Fibroblast of skin of left biceps (primary cell): ENCODE results near the gene MICALL2.

ENCODE experiments used
- DNase-seq, 2 experiments: peaks; one replicate each; pipeline ENCODE4 v3.0.0-alpha.2; 2013; ENCODE audit warnings: low read depth in 2 of 2

The MICALL2 gene

DNA sequence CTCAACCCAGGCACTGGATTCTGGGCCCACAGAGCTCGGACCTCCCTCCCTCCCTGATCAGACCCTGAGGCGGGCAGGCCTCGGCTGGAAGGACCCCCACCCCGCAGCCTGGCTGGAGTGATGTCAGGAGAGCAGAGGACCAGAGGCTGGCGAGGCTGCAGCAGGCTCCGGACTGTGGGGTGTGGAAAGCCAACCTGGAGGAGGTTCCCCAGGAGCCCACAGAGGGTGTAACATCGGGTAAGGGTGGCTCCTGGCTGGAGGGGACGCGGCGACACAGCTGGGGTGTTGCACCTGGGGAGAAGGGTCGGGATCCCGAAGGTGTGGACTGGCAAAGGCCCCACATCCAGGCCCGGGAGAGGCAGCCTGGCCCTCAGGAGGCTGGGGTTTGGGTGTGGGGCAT lies 8.9 kb upstream of the MICALL2 start:
- no peak for DNase-seq

DNA sequence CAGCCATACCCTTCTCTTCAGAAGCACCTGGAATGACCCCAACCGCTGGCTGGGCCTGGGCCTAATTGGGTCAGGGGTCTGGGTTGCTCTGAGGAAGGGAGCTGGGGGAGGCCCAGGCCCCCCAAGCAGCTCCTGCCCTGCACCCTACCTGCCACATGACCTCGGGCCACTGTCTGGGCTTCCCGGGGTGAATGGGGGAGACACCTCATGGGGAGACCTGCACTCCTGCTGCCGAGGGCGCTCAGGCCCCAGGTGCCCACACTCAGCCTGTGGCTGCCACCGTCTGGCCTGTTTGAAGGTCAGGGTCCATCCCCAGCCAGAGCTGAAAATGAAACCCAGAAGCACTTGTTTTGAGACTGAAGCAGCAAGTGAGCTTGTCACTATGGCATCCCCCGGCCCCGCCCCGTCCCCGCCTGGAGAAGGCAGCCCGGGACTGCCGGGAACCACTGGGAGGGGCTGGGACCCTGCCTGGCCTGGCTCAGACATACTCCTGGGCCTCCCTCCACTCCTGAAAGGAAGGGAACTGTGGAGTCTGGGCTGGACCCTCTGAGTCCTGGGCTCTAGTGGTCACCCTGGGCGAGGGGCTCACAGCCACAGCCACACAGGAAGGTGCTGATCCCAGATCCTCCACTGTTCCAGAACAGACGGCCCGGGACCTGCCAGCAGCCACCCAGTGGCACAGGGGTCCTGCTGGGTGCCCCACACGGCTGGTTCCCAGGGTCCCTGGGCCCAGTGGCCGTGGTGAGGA lies 7.4 kb upstream of the MICALL2 start:
- DNase-seq = no peak

- DNase-seq = no peak
Measured at GRCh38 chr7:1464694-1465093, 5.4 kb upstream of the MICALL2 start.

DNA sequence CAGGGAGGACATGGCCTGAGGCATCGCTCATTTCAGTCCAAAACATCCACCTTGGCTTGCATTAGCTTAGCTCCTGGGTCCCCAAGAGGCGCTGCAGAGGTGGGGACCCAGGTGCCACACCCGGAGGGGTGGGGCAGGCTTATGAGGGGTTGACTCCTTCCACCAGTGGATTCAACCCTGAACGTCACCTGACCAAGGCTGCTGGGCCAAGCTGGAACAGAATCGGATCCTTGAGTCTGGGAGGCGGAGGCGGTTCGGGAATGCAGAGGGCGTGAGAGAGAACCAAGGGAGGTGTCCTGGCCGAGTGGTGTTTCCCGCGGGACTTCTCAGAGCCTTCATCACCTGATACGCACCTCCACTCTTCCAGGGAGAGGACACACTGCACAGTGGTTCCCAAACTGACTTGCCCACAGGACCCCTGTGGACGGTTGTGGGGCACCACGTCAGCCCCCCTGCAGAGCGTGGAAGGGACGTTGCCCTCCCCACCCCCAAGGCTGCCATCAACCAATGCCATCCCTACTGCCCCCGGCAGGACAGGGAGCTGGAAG lies 4.5 kb upstream of the MICALL2 start:
- no peak for DNase-seq

DNA sequence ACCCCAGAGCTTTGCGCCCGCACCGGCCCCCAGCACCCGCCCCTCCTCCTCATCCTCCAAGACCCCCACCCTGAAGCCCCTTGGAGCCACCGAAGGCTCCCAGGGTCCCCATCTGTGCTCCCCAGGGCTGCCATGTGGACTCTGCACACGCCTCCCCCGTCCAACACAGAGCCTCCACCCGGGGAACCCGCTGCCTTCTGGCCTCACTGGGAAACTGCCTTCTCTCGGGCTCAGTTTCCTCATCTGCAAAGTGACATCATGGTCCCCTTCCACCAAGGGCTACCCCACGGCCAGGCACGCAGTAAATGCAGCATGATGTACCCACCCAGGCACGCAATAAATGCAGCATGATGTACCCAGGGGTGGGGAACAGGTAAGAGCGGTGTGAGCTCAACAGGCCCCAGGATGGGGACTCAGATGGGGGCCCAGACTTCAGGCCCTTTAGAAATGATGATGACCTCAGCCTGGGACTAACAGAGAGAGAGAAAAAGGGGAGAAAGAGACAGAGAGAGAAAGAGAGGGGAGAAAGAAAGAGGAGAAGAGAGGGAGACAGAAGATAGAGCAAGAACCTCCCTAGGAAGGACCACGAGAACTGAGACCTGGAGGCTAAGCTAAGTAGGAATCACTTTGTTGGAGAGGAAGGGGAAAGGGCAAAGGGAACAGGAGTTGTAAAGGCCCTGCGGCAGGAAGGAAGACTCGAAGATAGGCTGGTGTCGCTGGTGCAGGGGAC lies 2.5 kb upstream of the MICALL2 start:
- no peak for DNase-seq

- DNase-seq = no peak
Measured at GRCh38 chr7:1460821-1461645, 1.8 kb upstream of the MICALL2 start.

GRCh38 chr7:1459920-1460820 lies 900 bp upstream of the MICALL2 start:
- no peak for DNase-seq

DNA sequence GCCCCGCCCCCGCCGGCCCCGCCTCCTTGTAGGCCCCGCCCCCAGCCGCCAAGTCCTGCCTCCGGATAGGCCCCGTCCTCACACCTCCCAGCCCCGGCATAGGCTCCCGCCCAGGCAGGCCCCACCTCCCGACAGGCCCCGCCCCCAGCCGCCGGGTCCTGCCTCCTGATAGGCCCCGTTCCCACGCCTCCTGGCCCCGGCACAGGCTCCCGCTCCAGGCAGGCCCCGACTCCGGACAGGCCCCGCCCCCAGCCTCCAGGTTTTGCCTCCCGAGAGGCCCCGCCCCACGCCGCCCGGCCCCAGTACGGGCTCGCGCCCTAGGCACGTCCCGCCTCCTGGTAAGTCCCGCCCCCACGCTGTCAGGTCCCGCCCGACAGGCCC lies 232 bp upstream of the MICALL2 start:
- DNase-seq = peak; percentile 97

DNA sequence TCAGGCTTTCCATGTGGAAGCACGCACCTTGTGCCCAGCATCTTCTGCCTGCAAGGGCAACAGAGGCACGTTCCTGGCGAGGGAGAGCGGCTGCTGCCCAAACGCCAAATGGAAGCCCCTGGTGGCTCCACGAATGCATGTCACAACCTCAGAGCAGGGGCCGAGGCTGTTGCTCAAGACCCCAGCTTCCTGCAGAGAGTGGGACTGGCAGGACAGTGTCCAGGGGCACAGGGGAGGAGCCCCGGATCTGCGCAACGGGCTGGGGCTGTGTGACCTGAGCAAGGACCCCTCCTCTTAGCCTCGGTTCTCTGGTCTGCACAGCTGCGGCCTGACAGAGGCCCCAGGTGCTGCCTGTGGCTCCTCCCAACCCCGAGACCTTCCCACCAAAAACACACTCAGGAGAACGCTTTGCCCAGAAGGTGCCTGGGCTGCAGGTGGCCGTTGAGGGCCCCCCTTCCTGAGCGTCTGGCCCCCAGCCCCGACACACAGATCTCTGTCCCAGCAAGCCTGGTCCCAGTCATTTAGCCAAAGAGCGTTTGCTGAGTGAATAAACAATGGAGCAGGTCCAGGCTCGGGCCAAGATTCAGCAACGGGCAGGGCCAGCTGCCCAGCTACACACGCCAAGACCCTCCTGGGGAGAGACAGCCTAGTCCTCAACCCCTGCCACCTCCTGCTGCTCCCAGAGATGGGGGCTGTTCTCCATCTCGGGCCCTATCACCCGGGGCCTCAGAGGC lies 1.2 kb downstream of the MICALL2 start:
- DNase-seq = no peak

DNA sequence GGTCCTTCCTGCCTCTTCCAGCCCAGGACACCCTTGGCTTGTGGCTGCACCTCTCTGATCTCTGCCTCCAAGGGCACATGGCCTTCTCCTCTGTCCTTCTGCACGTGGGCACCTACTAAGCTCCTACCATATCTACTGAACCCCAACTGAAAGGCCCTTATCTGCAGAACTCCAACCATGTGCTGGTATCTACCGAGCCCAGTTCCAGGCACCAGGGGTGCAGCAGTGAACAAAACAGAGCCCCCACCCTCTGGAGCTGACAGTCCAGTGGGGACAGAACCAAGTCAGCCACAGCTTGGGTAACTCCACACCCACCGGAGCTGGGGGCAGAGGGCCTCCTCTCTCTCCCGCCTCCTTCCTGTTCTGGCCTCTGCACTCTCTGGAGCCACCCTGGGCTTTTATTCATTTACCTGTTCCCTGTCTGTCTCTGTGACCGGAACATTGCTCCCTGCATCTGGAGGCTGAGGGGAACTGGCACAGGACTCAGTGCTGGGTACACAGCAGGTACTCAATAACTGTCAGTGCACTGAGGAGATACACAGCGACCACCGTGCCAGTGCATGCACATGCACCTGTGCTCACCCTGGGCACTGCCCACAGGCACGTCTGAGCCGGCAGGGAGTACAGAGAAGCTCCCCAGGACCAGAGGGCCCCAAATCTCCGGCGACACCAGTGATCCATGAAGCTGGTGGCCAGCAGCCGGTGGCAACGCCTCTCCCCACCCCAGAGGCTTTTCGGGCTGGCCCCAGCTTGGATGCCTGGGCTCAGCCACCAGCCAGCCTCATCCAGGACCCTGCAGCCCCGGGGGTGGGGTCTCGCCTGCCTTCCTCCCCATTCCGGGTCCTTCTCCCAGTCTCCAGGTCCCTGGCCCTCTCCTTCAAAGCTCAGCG lies 2.0 kb downstream of the MICALL2 start:
- no peak for DNase-seq

DNA sequence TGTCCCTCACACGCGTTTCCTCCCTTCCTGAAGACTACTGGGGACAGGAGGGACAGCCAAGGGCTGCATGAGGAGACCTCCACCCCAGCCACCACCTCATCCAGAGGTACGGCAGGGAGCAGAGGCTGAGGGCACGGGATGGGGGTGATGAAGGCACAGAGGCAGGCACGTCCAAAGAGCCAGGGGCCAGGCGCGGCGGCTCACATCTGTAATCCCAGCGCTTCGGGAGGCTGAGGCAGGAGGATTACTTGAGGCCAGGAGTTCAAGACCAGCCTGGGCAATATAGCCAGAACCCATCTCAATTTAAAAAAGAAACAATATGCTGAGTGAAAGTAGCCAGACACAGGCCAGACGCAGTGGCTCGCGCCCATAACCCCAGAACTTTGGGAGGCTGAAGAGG lies 3.3 kb downstream of the MICALL2 start:
- no peak for DNase-seq

GRCh38 chr7:1455241-1455939 lies 3.9 kb downstream of the MICALL2 start:
- DNase-seq = no peak

- DNase-seq = no peak
Measured at GRCh38 chr7:1454542-1454941, 4.7 kb downstream of the MICALL2 start.

- DNase-seq = no peak
Measured at GRCh38 chr7:1452205-1452604, 7.1 kb downstream of the MICALL2 start.

GRCh38 chr7:1450987-1451386 lies 8.3 kb downstream of the MICALL2 start:
- no peak for DNase-seq

GRCh38 chr7:1450431-1450830 lies 8.8 kb downstream of the MICALL2 start:
- no peak for DNase-seq

DNA sequence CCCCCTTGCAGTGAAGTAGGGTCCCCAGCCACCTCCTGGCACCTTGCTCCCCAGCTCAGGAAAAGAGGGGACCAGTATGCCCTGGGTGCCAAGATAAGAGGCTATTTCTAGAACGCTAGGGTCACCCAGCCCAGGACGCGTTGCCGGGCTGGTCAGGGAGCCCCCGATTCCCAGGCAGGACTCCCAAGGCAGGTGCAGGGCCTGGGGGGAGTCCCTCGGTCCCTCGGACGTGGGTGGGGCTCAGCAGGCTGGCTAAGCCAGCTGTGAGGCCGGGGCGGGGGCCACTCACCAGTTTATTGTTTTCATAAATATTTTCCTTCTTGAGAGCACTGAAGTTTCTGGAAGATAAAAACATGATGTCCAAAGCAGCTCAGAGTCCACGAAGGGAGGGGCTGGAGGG lies 9.3 kb downstream of the MICALL2 start:
- DNase-seq = no peak

DNA sequence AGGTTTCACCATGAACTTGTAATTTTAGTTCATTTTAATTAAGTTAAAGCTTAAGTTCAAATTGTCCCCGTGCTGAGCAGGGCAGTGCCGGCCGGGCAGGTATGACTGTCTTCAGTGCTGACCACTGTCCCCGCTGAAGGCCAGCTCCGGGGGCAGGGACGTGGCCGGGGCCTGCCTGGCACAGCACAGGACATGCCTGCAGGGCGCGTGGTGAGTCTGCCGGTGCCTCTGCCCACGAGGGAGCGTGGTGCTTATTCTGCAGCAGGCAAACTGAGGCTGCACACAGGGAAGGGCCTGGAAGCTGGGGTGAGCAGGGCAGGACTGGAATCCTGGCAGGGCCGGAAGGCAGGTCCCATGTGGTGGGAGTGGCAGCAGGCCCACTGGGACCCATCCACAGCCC lies 9.8 kb downstream of the MICALL2 start:
- no peak for DNase-seq

DNA sequence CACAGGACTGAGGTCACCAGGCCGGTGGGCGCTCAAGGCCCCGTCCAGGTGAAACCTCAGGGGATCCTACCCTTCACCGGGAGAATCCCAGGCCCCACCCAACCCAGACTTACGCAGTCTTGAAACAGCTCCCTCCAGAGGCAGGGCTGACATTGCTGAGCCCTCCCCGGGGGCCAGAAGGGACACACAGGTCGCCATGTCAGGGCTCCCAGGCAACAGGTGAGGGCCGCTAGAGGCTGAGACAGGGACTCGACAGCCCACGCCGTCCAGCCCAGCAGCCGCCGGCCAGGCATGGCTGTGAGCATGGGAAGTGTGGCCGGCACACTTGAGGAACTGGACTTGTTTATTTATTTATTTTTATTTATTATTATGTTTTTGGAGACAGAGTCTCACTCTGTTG lies 10.3 kb downstream of the MICALL2 start:
- no peak for DNase-seq
